Effector memory CD4-positive, alpha-beta T cell (primary cell): ENCODE measurements around the gene CEP350.
"Not testable (repeated sequence)": the region's sequence is repeated elsewhere in the genome, so short reads cannot be mapped to it uniquely, and the experiment has no call there.

Experiments used
- DNase-seq, 3 donors: peaks; one replicate each; pipeline ENCODE4 v3.0.0-alpha.2; 2020
- H3K27ac ChIP-seq: 2 replicates; pipeline ENCODE4 v1.7.0; 2013; ENCODE audit warnings: mild to moderate bottlenecking, low read length, moderate library complexity; ENCODE audit not compliant: insufficient read depth, poor library complexity, severe bottlenecking
- H3K27me3 ChIP-seq: replicated peaks from 2 replicates; pipeline ENCODE4 v1.7.0; 2013; ENCODE audit warnings: mild to moderate bottlenecking, low read length; ENCODE audit not compliant: insufficient read depth, control insufficient read depth, poor library complexity, severe bottlenecking
- H3K36me3 ChIP-seq: 2 replicates; pipeline ENCODE4 v1.7.0; 2013; ENCODE audit warnings: mild to moderate bottlenecking, low read length, moderate library complexity; ENCODE audit not compliant: control insufficient read depth, insufficient read depth
- H3K4me1 ChIP-seq: 2 replicates; pipeline ENCODE4 v1.7.0; 2013; ENCODE audit warnings: low read length, mild to moderate bottlenecking; ENCODE audit not compliant: control insufficient read depth, insufficient read depth, poor library complexity, severe bottlenecking
- H3K4me3 ChIP-seq: 2 replicates; pipeline ENCODE4 v1.7.0; 2013; ENCODE audit warnings: low read length, low read depth, mild to moderate bottlenecking; ENCODE audit not compliant: insufficient read depth, poor library complexity, severe bottlenecking
- H3K9me3 ChIP-seq: 2 replicates; pipeline ENCODE4 v1.7.0; 2013; ENCODE audit warnings: mild to moderate bottlenecking, low read length, moderate library complexity; ENCODE audit not compliant: control insufficient read depth

CEP350 gene

GRCh38 chr1:180112984-180113647 lies 158.5 kb downstream of the CEP350 start:
- no peaks in the 10 kb centered on the region for H3K27me3 ChIP-seq
- DNase-seq, result no peak

GRCh38 chr1:180114396-180114945 lies 159.9 kb downstream of the CEP350 start:
- no peak overlapping the region for H3K27ac ChIP-seq
- H3K4me3 ChIP-seq, result no peak overlapping the region
- no peak for DNase-seq
- H3K4me1 ChIP-seq, result no peaks in the 10 kb centered on the region
- no peaks in the 10 kb centered on the region for H3K27me3 ChIP-seq
- H3K9me3 ChIP-seq, result no peaks in the 10 kb centered on the region
- H3K36me3 ChIP-seq, result peaks cover 31% of the 10 kb centered on the region

More at GRCh38 chr1:180112984-180113647, 158.5 kb downstream of the CEP350 start:
- no peak overlapping the region for H3K4me3 ChIP-seq
- H3K36me3 ChIP-seq, result peaks cover 35% of the 10 kb centered on the region
- no peaks in the 10 kb centered on the region for H3K9me3 ChIP-seq
- H3K4me1 ChIP-seq, result no peaks in the 10 kb centered on the region
- no peak overlapping the region for H3K27ac ChIP-seq

- no peaks in the 10 kb centered on the region for H3K9me3 ChIP-seq
- H3K4me1 ChIP-seq, result no peaks in the 10 kb centered on the region
- H3K27ac ChIP-seq, result no peak overlapping the region
- no peak overlapping the region for H3K4me3 ChIP-seq
- H3K27me3 ChIP-seq, result no peaks in the 10 kb centered on the region
- H3K36me3 ChIP-seq, result peaks cover 5% of the 10 kb centered on the region
- no peak for DNase-seq
These were observed 162.6 kb downstream of the CEP350 start for GRCh38 chr1:180116964-180117763.

GRCh38 chr1:180117764-180118116 lies 163.1 kb downstream of the CEP350 start:
- no peak for DNase-seq
- no peaks in the 10 kb centered on the region for H3K9me3 ChIP-seq
- no peak overlapping the region for H3K27ac ChIP-seq
- H3K4me3 ChIP-seq, result no peak overlapping the region
- no peaks in the 10 kb centered on the region for H3K36me3 ChIP-seq
- no peaks in the 10 kb centered on the region for H3K4me1 ChIP-seq
- H3K27me3 ChIP-seq, result no peaks in the 10 kb centered on the region

GRCh38 chr1:180119837-180120236 lies 165.2 kb downstream of the CEP350 start:
- H3K27ac ChIP-seq, result no peak overlapping the region
- no peak for DNase-seq
- no peaks in the 10 kb centered on the region for H3K4me1 ChIP-seq
- H3K9me3 ChIP-seq, result no peaks in the 10 kb centered on the region
- no peak overlapping the region for H3K4me3 ChIP-seq
- no peaks in the 10 kb centered on the region for H3K27me3 ChIP-seq
- H3K36me3 ChIP-seq, result no peaks in the 10 kb centered on the region

GRCh38 chr1:180123463-180123936 lies 168.9 kb downstream of the CEP350 start:
- no peak overlapping the region for H3K27ac ChIP-seq
- no peak for DNase-seq
- H3K9me3 ChIP-seq, result no peaks in the 10 kb centered on the region

GRCh38 chr1:180130651-180131050 lies 176.0 kb downstream of the CEP350 start:
- Histone ChIP-seq H3K27ac (no peak overlapping the region), H3K27me3 (peaks cover 5% of the 10 kb centered on the region), H3K36me3 (no peaks in the 10 kb centered on the region), H3K4me1 (no peaks in the 10 kb centered on the region), H3K9me3 (no peaks in the 10 kb centered on the region), H3K4me3 (no peak overlapping the region)
- no peak for DNase-seq

More at GRCh38 chr1:180123463-180123936, 168.9 kb downstream of the CEP350 start:
- no peaks in the 10 kb centered on the region for H3K27me3 ChIP-seq
- H3K36me3 ChIP-seq, result no peaks in the 10 kb centered on the region
- no peaks in the 10 kb centered on the region for H3K4me1 ChIP-seq
- no peak overlapping the region for H3K4me3 ChIP-seq

- Histone ChIP-seq H3K9me3 (no peaks in the 10 kb centered on the region), H3K4me1 (no peaks in the 10 kb centered on the region), H3K36me3 (no peaks in the 10 kb centered on the region), H3K27ac (no peak overlapping the region), H3K27me3 (peaks cover 5% of the 10 kb centered on the region), H3K4me3 (no peak overlapping the region)
- DNase-seq, result no peak
These were observed 176.9 kb downstream of the CEP350 start for GRCh38 chr1:180131510-180131909.

- H3K36me3 ChIP-seq, result no peaks in the 10 kb centered on the region
- H3K27me3 ChIP-seq, result peaks cover 5% of the 10 kb centered on the region
- no peaks in the 10 kb centered on the region for H3K4me1 ChIP-seq
- no peak for DNase-seq
- H3K27ac ChIP-seq, result no peak overlapping the region
- no peak overlapping the region for H3K4me3 ChIP-seq
- no peaks in the 10 kb centered on the region for H3K9me3 ChIP-seq
These were observed 178.6 kb downstream of the CEP350 start for GRCh38 chr1:180133193-180133592.

- H3K9me3 ChIP-seq, H3K4me3 ChIP-seq, H3K27me3 ChIP-seq, H3K4me1 ChIP-seq, DNase-seq, H3K27ac ChIP-seq, H3K36me3 ChIP-seq: not testable (repeated sequence)
These were observed 179.1 kb downstream of the CEP350 start for GRCh38 chr1:180133688-180134087.
